SK-N-SH treated with all-trans-retinoic acid at 6 μM for 48 hours (cell line): Measurements from ENCODE around the gene CDH7.

Experiments
- ATAC-seq: fragments of 200-7000 bp; cut with Tn5 transposase; 3 replicates; pipeline ENCODE4 v1.9.1; 2020; ENCODE audit warnings: mild to moderate bottlenecking, moderate library complexity
- ARNTL ChIP-seq: fragments of 450-650 bp; formaldehyde crosslinking; IDR thresholded peaks from 2 replicates; pipeline ENCODE4 v1.5.0; 2020; ENCODE audit warnings: low read depth, mild to moderate bottlenecking, moderate library complexity, borderline replicate concordance
- BACH2 ChIP-seq: fragments of 250-450 bp; sonication (Bioruptor Pico); IDR thresholded peaks from 2 replicates; pipeline ENCODE4 v1.9.0; 2021; ENCODE audit warnings: mild to moderate bottlenecking, borderline replicate concordance
- CSDC2 ChIP-seq: fragments of 250-450 bp; sonication (Bioruptor Pico); IDR thresholded peaks from 2 replicates; pipeline ENCODE4 v1.5.0; 2020; ENCODE audit warnings: mild to moderate bottlenecking, moderate library complexity
- CSRNP3 ChIP-seq: fragments of 250-450 bp; sonication (Bioruptor Pico); IDR thresholded peaks from 2 replicates; pipeline ENCODE4 v1.5.1; 2021; ENCODE audit warnings: mild to moderate bottlenecking, moderate library complexity
- ESRRG ChIP-seq: fragments of 250-450 bp; sonication (Bioruptor Pico); IDR thresholded peaks from 2 replicates; pipeline ENCODE4 v1.6.1; 2021; ENCODE audit warnings: mild to moderate bottlenecking
- GLIS3 ChIP-seq: fragments of 250-450 bp; sonication (Bioruptor Pico); IDR thresholded peaks from 2 replicates; pipeline ENCODE4 v1.5.0; 2020; ENCODE audit warnings: mild to moderate bottlenecking, moderate library complexity
- ISL1 ChIP-seq: fragments of 250-450 bp; sonication (Bioruptor Pico); IDR thresholded peaks from 2 replicates; pipeline ENCODE4 v2.1.2; 2022; ENCODE audit warnings: mild to moderate bottlenecking, moderate library complexity
- OSR1 ChIP-seq: fragments of 250-450 bp; sonication (Bioruptor Pico); IDR thresholded peaks from 2 replicates; pipeline ENCODE4 v1.8.0; 2022; ENCODE audit warnings: moderate library complexity, mild to moderate bottlenecking, inconsistent platforms
- PPARA ChIP-seq: fragments of 250-450 bp; sonication (Bioruptor Pico); IDR thresholded peaks from 2 replicates; pipeline ENCODE4 v1.5.0; 2020; ENCODE audit warnings: mild to moderate bottlenecking, borderline replicate concordance
- RARB ChIP-seq: fragments of 250-450 bp; sonication (Bioruptor Pico); IDR thresholded peaks from 2 replicates; pipeline ENCODE4 v1.8.0; 2021; ENCODE audit warnings: mild to moderate bottlenecking, moderate library complexity
- SNAI2 ChIP-seq: fragments of 250-450 bp; sonication (Bioruptor Pico); IDR thresholded peaks from 2 replicates; pipeline ENCODE4 v1.5.0; 2020; ENCODE audit warnings: mild to moderate bottlenecking, moderate library complexity
- TOX ChIP-seq: fragments of 250-450 bp; sonication (Bioruptor Pico); IDR thresholded peaks from 2 replicates; pipeline ENCODE4 v1.8.0; 2021; ENCODE audit warnings: mild to moderate bottlenecking, moderate library complexity, borderline replicate concordance
- ZC3H10 ChIP-seq: fragments of 250-450 bp; sonication (Bioruptor Pico); IDR thresholded peaks from 2 replicates; pipeline ENCODE4 v1.5.1; 2021; ENCODE audit warnings: mild to moderate bottlenecking, moderate library complexity
- ZFP3 ChIP-seq: fragments of 250-450 bp; sonication (Bioruptor Pico); IDR thresholded peaks from 2 replicates; pipeline ENCODE4 v1.5.0; 2020; ENCODE audit warnings: mild to moderate bottlenecking, moderate library complexity
- ZFP30 ChIP-seq: fragments of 450-650 bp; formaldehyde crosslinking; IDR thresholded peaks from 2 replicates; pipeline ENCODE4 v1.5.0; 2022; ENCODE audit warnings: mild to moderate bottlenecking, moderate library complexity
- ZNF565 ChIP-seq: fragments of 450-650 bp; formaldehyde crosslinking; conservative IDR thresholded peaks from 2 replicates; pipeline ENCODE4 v1.5.0; 2020; ENCODE audit warnings: low read depth, mild to moderate bottlenecking, moderate library complexity
- ZNF70 ChIP-seq: fragments of 450-650 bp; formaldehyde crosslinking; IDR thresholded peaks from 2 replicates; pipeline ENCODE4 v1.5.0; 2020; ENCODE audit warnings: mild to moderate bottlenecking, moderate library complexity
- ZNF8 ChIP-seq: fragments of 450-650 bp; formaldehyde crosslinking; IDR thresholded peaks from 2 replicates; pipeline ENCODE4 v1.5.0; 2020; ENCODE audit warnings: mild to moderate bottlenecking, moderate library complexity
- TF ChIP-seq, protein P1 (sequence below): fragments of 250-450 bp; sonication (Bioruptor Pico); IDR thresholded peaks from 2 replicates; pipeline ENCODE4 v1.8.0; 2020; ENCODE audit warnings: mild to moderate bottlenecking, moderate library complexity, borderline replicate concordance
- TF ChIP-seq, protein P2 (sequence below): fragments of 250-450 bp; sonication (Bioruptor Pico); IDR thresholded peaks from 2 replicates; pipeline ENCODE4 v1.5.1; 2020; ENCODE audit warnings: low read depth, mild to moderate bottlenecking, moderate library complexity
- TF ChIP-seq, protein P3 (sequence below): fragments of 250-450 bp; sonication (Bioruptor Pico); IDR thresholded peaks from 2 replicates; pipeline ENCODE4 v1.8.0; 2021; ENCODE audit warnings: low read depth, mild to moderate bottlenecking, moderate library complexity, borderline replicate concordance

Gene CDH7

DNA sequence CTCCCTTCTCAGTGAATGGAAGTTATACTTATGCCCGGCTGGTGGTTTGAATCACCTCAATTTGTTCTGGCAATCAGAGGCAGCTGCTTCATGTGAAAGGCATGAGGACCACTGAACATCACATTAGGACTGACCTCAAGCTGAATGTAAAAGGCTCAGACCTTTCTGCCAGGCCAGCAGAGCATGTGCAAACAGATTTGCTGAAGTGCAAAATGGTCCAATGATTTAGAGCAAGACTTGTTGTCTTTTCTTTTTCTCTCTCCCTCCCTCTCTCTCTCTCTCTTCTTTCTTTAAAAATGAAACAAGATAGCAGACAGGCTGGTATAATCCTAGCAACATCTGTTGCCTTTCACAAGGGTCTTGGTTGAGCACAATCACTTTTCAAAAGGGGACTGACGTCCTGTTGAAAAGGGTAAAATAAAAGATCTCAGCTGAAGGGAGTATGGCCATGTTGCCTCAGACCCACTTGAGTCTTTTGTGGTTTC, 13.3 kb upstream of the CDH7 start:
- TF ChIP-seq CSRNP3 (CRISPR knock-in tag) (no peak), CSDC2 (no peak), ESRRG (CRISPR knock-in tag) (no peak), TOX (CRISPR knock-in tag) (no peak)
- TF ChIP-seq, all 23 proteins: peak for 0

GRCh38 chr18:65746936-65747335, 3.9 kb upstream of the CDH7 start:
- no peak for TF ChIP-seq ISL1
- no peak for TF ChIP-seq CSDC2
- no peak for TF ChIP-seq PPARA (CRISPR knock-in tag)
- TF ChIP-seq SNAI2 (CRISPR knock-in tag), result no peak
- no peak for TF ChIP-seq ZFP30 (CRISPR knock-in tag)
- no peak for TF ChIP-seq BACH2 (CRISPR knock-in tag)
- no peak for TF ChIP-seq TOX (CRISPR knock-in tag)
- TF ChIP-seq ZNF70 (CRISPR knock-in tag), result no peak
- TF ChIP-seq, protein P1, sequence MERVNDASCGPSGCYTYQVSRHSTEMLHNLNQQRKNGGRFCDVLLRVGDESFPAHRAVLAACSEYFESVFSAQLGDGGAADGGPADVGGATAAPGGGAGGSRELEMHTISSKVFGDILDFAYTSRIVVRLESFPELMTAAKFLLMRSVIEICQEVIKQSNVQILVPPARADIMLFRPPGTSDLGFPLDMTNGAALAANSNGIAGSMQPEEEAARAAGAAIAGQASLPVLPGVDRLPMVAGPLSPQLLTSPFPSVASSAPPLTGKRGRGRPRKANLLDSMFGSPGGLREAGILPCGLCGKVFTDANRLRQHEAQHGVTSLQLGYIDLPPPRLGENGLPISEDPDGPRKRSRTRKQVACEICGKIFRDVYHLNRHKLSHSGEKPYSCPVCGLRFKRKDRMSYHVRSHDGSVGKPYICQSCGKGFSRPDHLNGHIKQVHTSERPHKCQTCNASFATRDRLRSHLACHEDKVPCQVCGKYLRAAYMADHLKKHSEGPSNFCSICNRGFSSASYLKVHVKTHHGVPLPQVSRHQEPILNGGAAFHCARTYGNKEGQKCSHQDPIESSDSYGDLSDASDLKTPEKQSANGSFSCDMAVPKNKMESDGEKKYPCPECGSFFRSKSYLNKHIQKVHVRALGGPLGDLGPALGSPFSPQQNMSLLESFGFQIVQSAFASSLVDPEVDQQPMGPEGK (CRISPR knock-in tag), result no peak
- ATAC-seq, result no peak

More for the DNA sequence above, 13.3 kb upstream of the CDH7 start:
- ATAC-seq, result no peak

GRCh38 chr18:65748321-65748720, 2.5 kb upstream of the CDH7 start:
- TF ChIP-seq ZFP3 (CRISPR knock-in tag) (no peak), ZNF8 (no peak), BACH2 (CRISPR knock-in tag) (no peak), ESRRG (CRISPR knock-in tag) (no peak), ZNF70 (CRISPR knock-in tag) (no peak), RARB (CRISPR knock-in tag) (no peak)
- TF ChIP-seq, protein P2, sequence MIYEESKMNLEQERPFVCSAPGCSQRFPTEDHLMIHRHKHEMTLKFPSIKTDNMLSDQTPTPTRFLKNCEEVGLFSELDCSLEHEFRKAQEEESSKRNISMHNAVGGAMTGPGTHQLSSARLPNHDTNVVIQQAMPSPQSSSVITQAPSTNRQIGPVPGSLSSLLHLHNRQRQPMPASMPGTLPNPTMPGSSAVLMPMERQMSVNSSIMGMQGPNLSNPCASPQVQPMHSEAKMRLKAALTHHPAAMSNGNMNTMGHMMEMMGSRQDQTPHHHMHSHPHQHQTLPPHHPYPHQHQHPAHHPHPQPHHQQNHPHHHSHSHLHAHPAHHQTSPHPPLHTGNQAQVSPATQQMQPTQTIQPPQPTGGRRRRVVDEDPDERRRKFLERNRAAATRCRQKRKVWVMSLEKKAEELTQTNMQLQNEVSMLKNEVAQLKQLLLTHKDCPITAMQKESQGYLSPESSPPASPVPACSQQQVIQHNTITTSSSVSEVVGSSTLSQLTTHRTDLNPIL, result no peak
- ATAC-seq, result no peak

GRCh38 chr18:65749841-65750240, 971 bp upstream of the CDH7 start:
- ATAC-seq, result no peak
- TF ChIP-seq ARNTL (no peak), ESRRG (CRISPR knock-in tag) (no peak), BACH2 (CRISPR knock-in tag) (no peak), ZFP3 (CRISPR knock-in tag) (no peak), ZNF8 (no peak), CSRNP3 (CRISPR knock-in tag) (no peak), ZNF565 (CRISPR knock-in tag) (no peak), RARB (CRISPR knock-in tag) (no peak), OSR1 (CRISPR knock-in tag) (no peak), GLIS3 (CRISPR knock-in tag) (no peak), SNAI2 (CRISPR knock-in tag) (no peak), PPARA (CRISPR knock-in tag) (no peak), ISL1 (no peak), ZC3H10 (CRISPR knock-in tag) (no peak), TOX (CRISPR knock-in tag) (no peak)
- TF ChIP-seq, protein P3, sequence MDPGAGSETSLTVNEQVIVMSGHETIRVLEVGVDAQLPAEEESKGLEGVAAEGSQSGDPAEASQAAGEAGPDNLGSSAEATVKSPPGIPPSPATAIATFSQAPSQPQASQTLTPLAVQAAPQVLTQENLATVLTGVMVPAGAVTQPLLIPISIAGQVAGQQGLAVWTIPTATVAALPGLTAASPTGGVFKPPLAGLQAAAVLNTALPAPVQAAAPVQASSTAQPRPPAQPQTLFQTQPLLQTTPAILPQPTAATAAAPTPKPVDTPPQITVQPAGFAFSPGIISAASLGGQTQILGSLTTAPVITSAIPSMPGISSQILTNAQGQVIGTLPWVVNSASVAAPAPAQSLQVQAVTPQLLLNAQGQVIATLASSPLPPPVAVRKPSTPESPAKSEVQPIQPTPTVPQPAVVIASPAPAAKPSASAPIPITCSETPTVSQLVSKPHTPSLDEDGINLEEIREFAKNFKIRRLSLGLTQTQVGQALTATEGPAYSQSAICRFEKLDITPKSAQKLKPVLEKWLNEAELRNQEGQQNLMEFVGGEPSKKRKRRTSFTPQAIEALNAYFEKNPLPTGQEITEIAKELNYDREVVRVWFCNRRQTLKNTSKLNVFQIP (CRISPR knock-in tag), result no peak
- TF ChIP-seq, protein P2, result no peak
